ENCODE measurements around the gene ZFTA. TPM values are rescaled to one million over a fixed set of nuclear protein-coding genes. Genes with fewer than 3 reads are reported as not detected.

Gene ZFTA
- total and polyA plus RNA-seq, 2 donors (not counting 3 experiments of a cell fraction or from before 2014, with no cell fraction given), result 9.9 to 25.2 TPM

GRCh38 chr11:63737718-63738117, 30.9 kb downstream of the ZFTA start:
- H2AFZ ChIP-seq (ENCODE audit: low read depth, low read length), result no peak overlapping the region
- POLR2A ChIA-PET, result no interaction called here
- intact Hi-C loops (cut with micrococcal nuclease), result loop anchor here (1.0 kb wide), 4 partner anchors 56 to 258 kb away; partner anchors contain the start of genes ATL3 and RTN3
- no peak for FAIRE-seq
- H4K20me1 ChIP-seq (replicated peaks; ENCODE audit: control insufficient read depth, extremely low read depth, insufficient read depth, low read length), result no peaks in the 10 kb centered on the region
- CTCF ChIA-PET, result interaction anchor here (0.9 to 4.8 kb wide), 18 partner anchors 10 to 258 kb away, joined by 3 to 43 read pairs (median 4); partner anchors contain the start of genes ATL3 and RTN3
- peaks cover 14% of the 10 kb centered on the region for H3K79me2 ChIP-seq (ENCODE audit: control insufficient read depth, insufficient read depth, low read length)
- H3K27me3 ChIP-seq (ENCODE audit: control insufficient read depth in 2 of 2, insufficient read depth in 2 of 2, low read length in 2 of 2), result no peaks in the 10 kb centered on the region
- BruUV-seq (replicated peaks), result no TSS peak
- no peak overlapping the region for H3K4me2 ChIP-seq (ENCODE audit: insufficient read depth, low read length)
- no peaks in the 10 kb centered on the region for H3K4me1 ChIP-seq (ENCODE audit: control insufficient read depth, extremely low read depth, insufficient read depth, low read length)
- no peak for DNase-seq (ENCODE audit: low read depth, low spot score)
- no peaks in the 10 kb centered on the region for H3K36me3 ChIP-seq (ENCODE audit: control insufficient read depth in 2 of 2, extremely low read depth in 1 of 2, insufficient read depth in 2 of 2, low read length in 2 of 2)
- dilution Hi-C loops (cut with MboI; ENCODE audit: extremely low pct_ligation_motif_present, low sequenced_read_pairs), result no loop called here
- H3K9me1 ChIP-seq (replicated peaks; ENCODE audit: control insufficient read depth, extremely low read depth, insufficient read depth, low read length), result no peaks in the 10 kb centered on the region
- no peaks in the 10 kb centered on the region for H3K9me3 ChIP-seq (replicated peaks; ENCODE audit: control insufficient read depth, insufficient read depth, low read length)
- H3K4me3 ChIP-seq (replicated peaks in 1 of 3; ENCODE audit: insufficient read depth in 1 of 3, low read depth in 1 of 3, low read length in 3 of 3), result no peak overlapping the region
- TF ChIP-seq CTCF (IDR thresholded peaks at IDR 0.05; ENCODE audit: extremely low read depth in 1 of 2, insufficient read depth in 1 of 2, low read depth in 1 of 2, low read length in 2 of 2) (no peak), MAX (IDR thresholded peaks at IDR 0.05; ENCODE audit: insufficient read depth, insufficient read length) (no peak), POLR2AphosphoS5 (IDR thresholded peaks at IDR 0.05; ENCODE audit: insufficient read depth, low read depth, low read length) (no peak), POLR2A (IDR thresholded peaks at IDR 0.05; ENCODE audit: low read depth, low read length) (no peak), MYC (IDR thresholded peaks at IDR 0.05; ENCODE audit: low read depth, low read length) (no peak), GATA2 (IDR thresholded peaks at IDR 0.05; ENCODE audit: insufficient read depth, insufficient read length, low read depth, low read length) (no peak), EZH2 (IDR thresholded peaks at IDR 0.05; ENCODE audit: borderline replicate concordance, low read depth, low read length, severe bottlenecking) (no peak), JUN (IDR thresholded peaks at IDR 0.05; ENCODE audit: borderline replicate concordance, insufficient read depth, insufficient read length, low read depth) (no peak)
- H3K9ac ChIP-seq (replicated peaks; ENCODE audit: extremely low read depth, insufficient read depth, low read length), result no peak overlapping the region
- H3K27ac ChIP-seq (ENCODE audit: insufficient read depth, low read depth, low read length), result no peak overlapping the region
